Lower lobe of right lung (tissue), 2 donors: ENCODE data around the gene CCNB1. TPM values are rescaled to one million over a fixed set of nuclear protein-coding genes. Genes with fewer than 3 reads are reported as not detected.

ENCODE experiments used
- ATAC-seq, 2 donors: fragments of 200-7000 bp; cut with Tn5 transposase; one replicate each; pipeline ENCODE4 v1.9.1; 2020 to 2022; ENCODE audit warnings: mild to moderate bottlenecking in 2 of 2, moderate library complexity in 2 of 2
- DNase-seq: peaks from one replicate; pipeline ENCODE4 v3.0.0-alpha.2; 2020
- H3K27ac ChIP-seq: fragments of 200-600 bp; one replicate; pipeline ENCODE4 v1.8.0; 2022
- H3K27me3 ChIP-seq: fragments of 200-600 bp; one replicate; pipeline ENCODE4 v1.8.0; 2022; ENCODE audit warnings: low read depth
- H3K36me3 ChIP-seq: fragments of 200-600 bp; one replicate; pipeline ENCODE4 v1.8.0; 2022; ENCODE audit warnings: mild to moderate bottlenecking
- H3K4me1 ChIP-seq: fragments of 200-600 bp; one replicate; pipeline ENCODE4 v1.8.0; 2022
- H3K4me3 ChIP-seq: fragments of 200-600 bp; one replicate; pipeline ENCODE4 v1.8.0; 2022; ENCODE audit warnings: mild to moderate bottlenecking
- H3K9me3 ChIP-seq: fragments of 200-600 bp; one replicate; pipeline ENCODE4 v1.8.0; 2022
- intact Hi-C: fragments of 100-400 bp; cut with DNase I; formaldehyde crosslinking; loops from one replicate; pipeline ENCODE4 v1.11.0; 2022
- total RNA-seq: library from RNA; stranded (reverse); fragmentation: NEBNext Ultra II Directional; extraction: Animal tissue kit (Norgen Biotek cat#: 25700); gene quantifications from one replicate; pipeline ENCODE4 v1.2.1, GENCODE V29; 2021
- TF ChIP-seq, protein P1 (sequence below): fragments of 200-600 bp; IDR thresholded peaks from one replicate; pipeline ENCODE4 v1.8.0; 2022; ENCODE audit warnings: antibody characterized with exemption, mild to moderate bottlenecking
- donor health status: DM: no; HTN: yes; CAD: no; lungs with severe emphysema.

The CCNB1 gene
- total RNA-seq, 1 donor from 2014 or later: 4.4 TPM

DNA sequence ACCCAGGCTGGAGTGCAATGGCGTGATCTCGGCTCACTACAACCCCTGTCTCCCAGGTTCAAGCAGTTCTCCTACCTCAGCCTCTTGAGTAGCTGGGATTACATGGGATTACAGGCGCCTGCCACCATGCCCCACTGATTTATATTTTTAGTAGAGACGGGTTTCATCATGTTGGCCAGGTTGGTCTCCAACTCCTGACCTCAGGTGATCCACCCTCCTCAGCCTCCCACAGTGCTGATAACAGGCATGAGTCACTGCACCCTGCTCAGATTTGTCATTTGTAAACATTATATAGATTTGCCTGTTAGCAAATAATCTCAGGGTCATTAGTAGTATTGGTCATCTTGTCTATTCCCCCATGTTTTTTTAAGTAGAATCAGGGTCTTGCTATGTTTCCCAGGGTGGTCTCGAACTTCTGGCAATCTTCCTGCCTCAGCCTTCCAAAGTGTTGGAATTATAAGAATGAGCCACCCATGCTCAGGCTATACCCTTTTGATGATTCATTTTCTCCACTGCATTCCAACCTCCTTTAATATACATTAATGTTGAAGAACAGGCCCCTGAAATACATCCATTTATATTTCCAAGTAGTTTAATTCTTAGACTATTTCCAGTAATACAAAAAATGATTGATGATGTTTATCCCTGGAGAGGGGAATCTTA, 39.7 kb downstream of the CCNB1 start:
- Histone ChIP-seq H3K9me3 (no peaks in the 10 kb centered on the region), H3K36me3 (no peaks in the 10 kb centered on the region), H3K4me3 (no peak overlapping the region), H3K27me3 (no peaks in the 10 kb centered on the region), H3K4me1 (no peaks in the 10 kb centered on the region), H3K27ac (no peak overlapping the region)
- intact Hi-C loops: no loop called here
- TF ChIP-seq, protein P1, sequence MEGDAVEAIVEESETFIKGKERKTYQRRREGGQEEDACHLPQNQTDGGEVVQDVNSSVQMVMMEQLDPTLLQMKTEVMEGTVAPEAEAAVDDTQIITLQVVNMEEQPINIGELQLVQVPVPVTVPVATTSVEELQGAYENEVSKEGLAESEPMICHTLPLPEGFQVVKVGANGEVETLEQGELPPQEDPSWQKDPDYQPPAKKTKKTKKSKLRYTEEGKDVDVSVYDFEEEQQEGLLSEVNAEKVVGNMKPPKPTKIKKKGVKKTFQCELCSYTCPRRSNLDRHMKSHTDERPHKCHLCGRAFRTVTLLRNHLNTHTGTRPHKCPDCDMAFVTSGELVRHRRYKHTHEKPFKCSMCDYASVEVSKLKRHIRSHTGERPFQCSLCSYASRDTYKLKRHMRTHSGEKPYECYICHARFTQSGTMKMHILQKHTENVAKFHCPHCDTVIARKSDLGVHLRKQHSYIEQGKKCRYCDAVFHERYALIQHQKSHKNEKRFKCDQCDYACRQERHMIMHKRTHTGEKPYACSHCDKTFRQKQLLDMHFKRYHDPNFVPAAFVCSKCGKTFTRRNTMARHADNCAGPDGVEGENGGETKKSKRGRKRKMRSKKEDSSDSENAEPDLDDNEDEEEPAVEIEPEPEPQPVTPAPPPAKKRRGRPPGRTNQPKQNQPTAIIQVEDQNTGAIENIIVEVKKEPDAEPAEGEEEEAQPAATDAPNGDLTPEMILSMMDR: no peak
- DNase-seq: no peak
- no peak for ATAC-seq

DNA sequence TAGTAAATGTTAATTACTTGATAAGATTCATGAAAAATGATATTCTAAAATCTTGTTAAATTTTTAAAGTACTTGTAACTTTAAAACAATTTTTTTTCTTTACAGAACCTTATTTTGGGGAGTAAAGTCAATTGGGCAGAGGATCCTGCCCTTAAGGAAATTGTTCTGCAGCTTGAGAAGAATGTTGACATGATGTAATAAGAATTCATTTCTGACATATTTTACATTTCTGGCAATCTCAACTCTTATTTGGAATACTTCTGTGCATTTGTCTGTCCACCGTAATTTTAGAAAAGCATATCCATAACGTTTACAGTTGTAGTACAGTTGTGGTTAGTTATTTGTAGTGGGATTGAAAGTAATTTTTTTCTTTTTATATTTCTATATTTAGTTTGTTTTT, 42.7 kb downstream of the CCNB1 start:
- Histone ChIP-seq H3K9me3 (no peaks in the 10 kb centered on the region), H3K36me3 (no peaks in the 10 kb centered on the region), H3K4me1 (no peaks in the 10 kb centered on the region), H3K27ac (no peak overlapping the region), H3K27me3 (no peaks in the 10 kb centered on the region), H3K4me3 (no peak overlapping the region)
- DNase-seq (no peak), ATAC-seq (no peak)
- TF ChIP-seq, protein P1: no peak
- intact Hi-C loops: no loop called here

DNA sequence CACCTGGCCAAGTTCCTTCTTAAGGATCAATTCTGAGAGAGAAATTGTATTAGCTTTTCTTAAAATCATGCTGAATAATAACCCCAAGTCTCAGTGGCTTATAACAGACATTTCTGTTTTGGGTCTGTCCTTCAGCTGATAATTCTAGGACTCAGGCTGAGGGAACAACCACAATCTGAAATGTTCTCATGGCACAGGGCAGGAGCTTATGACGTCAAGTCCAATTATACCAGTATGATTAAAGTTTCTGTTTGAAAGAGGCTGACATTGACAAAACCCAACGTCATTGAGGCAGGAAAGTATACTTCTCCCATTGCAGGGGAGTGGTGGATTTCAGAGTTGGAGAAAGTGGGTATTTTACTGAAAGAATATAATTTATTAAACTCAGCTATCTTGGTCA, 44.2 kb downstream of the CCNB1 start:
- Histone ChIP-seq H3K4me1 (no peaks in the 10 kb centered on the region), H3K27ac (no peak overlapping the region), H3K36me3 (no peaks in the 10 kb centered on the region), H3K9me3 (no peaks in the 10 kb centered on the region), H3K27me3 (no peaks in the 10 kb centered on the region), H3K4me3 (no peak overlapping the region)
- TF ChIP-seq, protein P1: no peak
- DNase-seq (no peak), ATAC-seq (no peak)
- intact Hi-C loops: no loop called here

DNA sequence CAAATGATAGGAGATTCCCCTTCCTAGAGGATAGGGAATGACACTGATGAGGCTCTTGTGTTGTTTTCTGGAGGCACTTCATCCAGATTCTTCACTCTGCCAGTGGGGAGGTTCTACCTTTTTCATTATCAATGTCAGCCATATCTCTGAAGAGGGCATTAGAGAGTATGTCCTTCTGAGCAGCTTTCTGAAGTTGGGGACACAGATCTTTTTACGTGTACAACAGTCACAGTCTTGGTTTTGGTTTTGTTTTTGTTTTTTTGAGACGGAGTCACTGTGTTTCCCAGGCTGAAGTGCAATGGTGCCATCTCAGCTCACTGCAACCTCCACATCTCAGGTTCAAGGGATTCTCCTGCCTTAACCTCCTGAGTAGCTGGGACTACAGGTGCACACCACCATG, 45.1 kb downstream of the CCNB1 start:
- intact Hi-C loops: no loop called here
- H3K9me3 ChIP-seq: no peaks in the 10 kb centered on the region

DNA sequence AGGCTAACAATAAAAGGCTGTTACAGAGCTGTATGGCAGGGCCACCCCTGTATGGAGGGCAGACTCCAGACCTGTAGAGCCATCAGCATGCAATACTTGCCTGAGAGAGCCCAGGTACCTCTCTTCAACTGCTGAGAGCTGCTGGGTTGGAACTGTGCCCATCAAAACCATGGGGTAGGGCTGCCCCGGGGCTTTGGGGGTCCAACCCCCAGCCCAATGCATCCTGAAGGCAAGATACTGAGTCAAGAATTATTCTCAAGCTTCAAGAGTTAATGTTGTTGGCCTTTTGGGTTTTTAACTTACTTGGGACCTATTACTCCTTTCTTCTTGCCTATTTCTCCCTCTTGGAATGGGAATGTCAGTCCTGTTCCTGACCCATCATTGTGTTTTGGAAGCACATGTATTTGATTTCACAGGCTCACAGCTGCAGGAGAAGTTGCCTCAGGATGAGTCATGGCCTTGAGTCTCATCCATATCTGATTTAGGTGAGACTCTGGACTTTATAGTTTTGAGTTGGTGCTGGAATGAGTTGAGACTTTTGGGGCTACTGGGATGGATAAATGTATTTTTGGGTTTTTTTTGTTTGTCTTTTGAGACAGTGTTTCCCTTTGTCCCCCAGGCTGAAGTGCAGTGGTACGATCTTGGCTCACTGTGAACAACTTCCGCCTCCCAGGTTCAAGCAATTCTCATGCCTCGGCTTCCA, 46.7 kb downstream of the CCNB1 start:
- intact Hi-C loops: no loop called here

More for the DNA sequence above, 45.1 kb downstream of the CCNB1 start:
- ATAC-seq (no peak), DNase-seq (no peak)
- peaks cover 3% of the 10 kb centered on the region for H3K4me1 ChIP-seq
- H3K27ac ChIP-seq: no peak overlapping the region
- H3K4me3 ChIP-seq: no peak overlapping the region
- no peaks in the 10 kb centered on the region for H3K36me3 ChIP-seq
- TF ChIP-seq, protein P1: no peak
- H3K27me3 ChIP-seq: no peaks in the 10 kb centered on the region

More for the DNA sequence above, 46.7 kb downstream of the CCNB1 start:
- H3K27ac ChIP-seq: no peak overlapping the region
- DNase-seq (no peak), ATAC-seq (no peak)
- no peaks in the 10 kb centered on the region for H3K36me3 ChIP-seq
- peaks cover 8% of the 10 kb centered on the region for H3K4me1 ChIP-seq
- no peaks in the 10 kb centered on the region for H3K27me3 ChIP-seq
- no peaks in the 10 kb centered on the region for H3K9me3 ChIP-seq
- H3K4me3 ChIP-seq: no peak overlapping the region
- TF ChIP-seq, protein P1: no peak
